ENCODE results near the gene TIMM23.
"Not testable (repeated sequence)": the region's sequence is repeated elsewhere in the genome, so short reads cannot be mapped to it uniquely, and the experiment has no call there.

Gene TIMM23

DNA sequence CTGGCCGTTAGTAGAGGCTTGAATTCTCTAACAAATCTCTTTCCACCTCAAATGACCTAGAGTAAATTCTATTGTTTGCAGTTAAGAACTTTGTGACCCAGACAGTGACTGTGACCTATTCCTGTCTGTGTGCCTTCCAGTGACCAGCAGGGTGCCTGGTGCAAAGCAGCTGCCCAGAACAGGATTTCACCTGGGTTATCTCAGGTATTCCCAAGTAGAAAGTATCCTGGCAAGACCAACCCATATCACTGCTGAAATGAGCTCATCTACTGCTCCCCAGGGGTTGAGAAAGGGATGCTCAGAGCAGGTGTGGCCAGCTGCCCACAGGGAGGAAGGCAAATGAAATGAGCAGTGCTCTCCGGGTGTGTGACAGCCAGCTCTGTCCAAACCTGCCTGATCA, 75.9 kb downstream of the TIMM23 start:
- no peak for TF ChIP-seq PAX5 (IDR thresholded peaks at IDR 0.05; ENCODE audit: insufficient read depth, low read length, severe bottlenecking)
- no peak for TF ChIP-seq POLR2AphosphoS5 (IDR thresholded peaks at IDR 0.05; ENCODE audit: low read depth, low read length)
- TF ChIP-seq TAF1 (IDR thresholded peaks at IDR 0.05; ENCODE audit: low read depth, low read length), result no peak
- no peak for DNase-seq (ENCODE audit: insufficient read length, low spot score)
- no peak for FAIRE-seq

DNA sequence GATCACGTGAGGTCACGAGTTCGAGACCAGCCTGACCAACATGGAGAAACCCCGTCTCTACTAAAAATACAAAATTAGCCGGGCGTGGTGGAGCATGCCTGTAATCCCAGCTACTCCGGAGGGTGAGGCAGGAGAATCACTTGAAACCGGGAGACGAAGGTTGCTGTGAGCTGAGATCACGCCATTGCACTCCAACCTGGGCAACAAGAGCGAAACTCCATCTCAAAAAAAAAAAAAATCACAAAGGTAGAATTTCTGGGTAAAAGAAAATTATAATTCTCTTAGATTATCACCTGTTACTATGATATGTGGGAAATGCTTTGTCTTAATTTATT, 77.2 kb downstream of the TIMM23 start:
- not testable (repeated sequence) for DNase-seq (ENCODE audit: insufficient read length, low spot score); FAIRE-seq

GRCh38 chr10:46050941-46051623, 78.8 kb downstream of the TIMM23 start:
- no peak for DNase-seq (ENCODE audit: insufficient read length, low spot score)
- TF ChIP-seq POU2F2 (IDR thresholded peaks at IDR 0.05; ENCODE audit: low read depth, low read length) (no peak), TAF1 (IDR thresholded peaks at IDR 0.05; ENCODE audit: low read depth, low read length) (no peak), SPI1 (IDR thresholded peaks at IDR 0.05; ENCODE audit: low read depth, low read length) (no peak), POLR2A (IDR thresholded peaks at IDR 0.05; ENCODE audit: low read depth, low read length) (no peak), PAX5 (IDR thresholded peaks at IDR 0.05; ENCODE audit: insufficient read depth, low read length, severe bottlenecking) (no peak), POLR2AphosphoS5 (IDR thresholded peaks at IDR 0.05; ENCODE audit: low read depth, low read length) (no peak)
- FAIRE-seq, result no peak

- DNase-seq (ENCODE audit: insufficient read length, low spot score), result no peak
- no peak for FAIRE-seq
- TF ChIP-seq POLR2AphosphoS5 (IDR thresholded peaks at IDR 0.05; ENCODE audit: low read depth, low read length) (no peak), POU2F2 (IDR thresholded peaks at IDR 0.05; ENCODE audit: low read depth, low read length) (no peak), SPI1 (IDR thresholded peaks at IDR 0.05; ENCODE audit: low read depth, low read length) (no peak), TAF1 (IDR thresholded peaks at IDR 0.05; ENCODE audit: low read depth, low read length) (no peak), POLR2A (IDR thresholded peaks at IDR 0.05; ENCODE audit: low read depth, low read length) (no peak), PAX5 (IDR thresholded peaks at IDR 0.05; ENCODE audit: insufficient read depth, low read length, severe bottlenecking) (no peak)
Measured at GRCh38 chr10:46052057-46052790, 79.9 kb downstream of the TIMM23 start.

- TF ChIP-seq SPI1 (IDR thresholded peaks at IDR 0.05; ENCODE audit: low read depth, low read length) (no peak), POU2F2 (IDR thresholded peaks at IDR 0.05; ENCODE audit: low read depth, low read length) (no peak), PAX5 (IDR thresholded peaks at IDR 0.05; ENCODE audit: insufficient read depth, low read length, severe bottlenecking) (no peak), POLR2AphosphoS5 (IDR thresholded peaks at IDR 0.05; ENCODE audit: low read depth, low read length) (no peak), POLR2A (IDR thresholded peaks at IDR 0.05; ENCODE audit: low read depth, low read length) (no peak), TAF1 (IDR thresholded peaks at IDR 0.05; ENCODE audit: low read depth, low read length) (no peak)
- DNase-seq (ENCODE audit: insufficient read length, low spot score) (no peak), FAIRE-seq (no peak)
Measured at GRCh38 chr10:46052791-46053375, 80.6 kb downstream of the TIMM23 start.

All from GM12891 (cell line).